ENCODE results near the gene RHNO1. TPM values are rescaled to one million over a fixed set of nuclear protein-coding genes. Genes with fewer than 3 reads are reported as not detected.

RHNO1 gene
- 10 to 100 TPM; 50.3 to 53.8 TPM for total RNA-seq

GRCh38 chr12:2877047-2877952, at the start of gene RHNO1, which contains the start of gene FOXM1:
Gene RHNO1, plus strand, starts transcription at chr12:2877223. Its CDS starts 8,144 bp downstream, at chr12:2885367.
Gene FOXM1, minus strand, starts transcription at chr12:2877174. Its CDS starts 2,696 bp downstream, at chr12:2874478.
- DNase-seq, result peak; percentile 92
- H3K27ac Mint-ChIP-seq, result peak within 1 kb of the TSS; percentile 96
- H3K36me3 Mint-ChIP-seq, result peaks cover 34% of the 10 kb centered on the region
- H3K4me3 Mint-ChIP-seq, result peak within 1 kb of the TSS; percentile 98
- peak; percentile 77 for ATAC-seq (ENCODE audit: low read depth)
- no peaks in the 10 kb centered on the region for H3K27me3 Mint-ChIP-seq
- H3K4me1 Mint-ChIP-seq, result peaks cover 28% of the 10 kb centered on the region
- no peaks in the 10 kb centered on the region for H3K9me3 Mint-ChIP-seq
- POLR2A ChIA-PET, result interaction anchor here (0.8 to 2.3 kb wide), 13 partner anchors 8 to 186 kb away, joined by 3 to 12 read pairs (median 5); partner anchors contain the start of genes FKBP4 and TULP3

GRCh38 chr12:2829275-2829674, 47.7 kb upstream of the RHNO1 start:
- no peaks in the 10 kb centered on the region for H3K9me3 Mint-ChIP-seq
- H3K36me3 Mint-ChIP-seq, result peaks cover 3% of the 10 kb centered on the region
- H3K27ac Mint-ChIP-seq, result no peak overlapping the region
- no peak overlapping the region for H3K4me3 Mint-ChIP-seq
- POLR2A ChIA-PET, result no interaction called here
- ATAC-seq (ENCODE audit: low read depth), result no peak
- H3K4me1 Mint-ChIP-seq, result no peaks in the 10 kb centered on the region
- no peaks in the 10 kb centered on the region for H3K27me3 Mint-ChIP-seq
- no peak for DNase-seq

- Mint-ChIP-seq H3K9me3 (no peaks in the 10 kb centered on the region), H3K27me3 (no peaks in the 10 kb centered on the region), H3K4me3 (no peak overlapping the region), H3K36me3 (peaks cover 3% of the 10 kb centered on the region), H3K27ac (no peak overlapping the region), H3K4me1 (no peaks in the 10 kb centered on the region)
- ATAC-seq (ENCODE audit: low read depth) (no peak), DNase-seq (no peak)
- POLR2A ChIA-PET, result no interaction called here
Measured at GRCh38 chr12:2832550-2833127, 44.4 kb upstream of the RHNO1 start.

- H3K4me3 Mint-ChIP-seq, result no peak overlapping the region
- H3K9me3 Mint-ChIP-seq, result no peaks in the 10 kb centered on the region
- DNase-seq, result no peak
- no peak for ATAC-seq (ENCODE audit: low read depth)
- POLR2A ChIA-PET, result no interaction called here
- no peak overlapping the region for H3K27ac Mint-ChIP-seq
- H3K4me1 Mint-ChIP-seq, result no peaks in the 10 kb centered on the region
- H3K27me3 Mint-ChIP-seq, result no peaks in the 10 kb centered on the region
- H3K36me3 Mint-ChIP-seq, result peaks cover 3% of the 10 kb centered on the region
Measured at GRCh38 chr12:2833327-2833726, 43.7 kb upstream of the RHNO1 start.

GRCh38 chr12:2833810-2834209, 43.2 kb upstream of the RHNO1 start:
- H3K4me1 Mint-ChIP-seq, result no peaks in the 10 kb centered on the region
- peaks cover 3% of the 10 kb centered on the region for H3K36me3 Mint-ChIP-seq
- no peak for DNase-seq
- H3K4me3 Mint-ChIP-seq, result no peak overlapping the region
- no peak overlapping the region for H3K27ac Mint-ChIP-seq
- no peaks in the 10 kb centered on the region for H3K27me3 Mint-ChIP-seq
- no peak for ATAC-seq (ENCODE audit: low read depth)
- POLR2A ChIA-PET, result no interaction called here
- no peaks in the 10 kb centered on the region for H3K9me3 Mint-ChIP-seq

- Mint-ChIP-seq H3K27ac (no peak within 1 kb of the TSS), H3K27me3 (no peaks in the 10 kb centered on the region), H3K4me3 (no peak within 1 kb of the TSS), H3K4me1 (peaks cover 2% of the 10 kb centered on the region), H3K9me3 (no peaks in the 10 kb centered on the region), H3K36me3 (peaks cover 8% of the 10 kb centered on the region)
- DNase-seq (no peak), ATAC-seq (ENCODE audit: low read depth) (no peak)
- POLR2A ChIA-PET, result no interaction called here
Measured at GRCh38 chr12:2834581-2835491, 42.2 kb upstream of the RHNO1 start, which contains the start of gene NRIP2. Gene NRIP2, minus strand, starts transcription at chr12:2835035. Its CDS starts 52 bp downstream, at chr12:2834983.

GRCh38 chr12:2835691-2836403, 41.2 kb upstream of the RHNO1 start:
- Mint-ChIP-seq H3K27ac (no peak overlapping the region), H3K27me3 (no peaks in the 10 kb centered on the region), H3K9me3 (no peaks in the 10 kb centered on the region), H3K4me1 (peaks cover 2% of the 10 kb centered on the region), H3K4me3 (no peak overlapping the region), H3K36me3 (peaks cover 8% of the 10 kb centered on the region)
- no peak for DNase-seq
- no peak for ATAC-seq (ENCODE audit: low read depth)
- POLR2A ChIA-PET, result no interaction called here

- no peaks in the 10 kb centered on the region for H3K27me3 Mint-ChIP-seq
- DNase-seq (no peak), ATAC-seq (ENCODE audit: low read depth) (no peak)
- POLR2A ChIA-PET, result no interaction called here
- H3K27ac Mint-ChIP-seq, result no peak overlapping the region
- no peaks in the 10 kb centered on the region for H3K9me3 Mint-ChIP-seq
- H3K36me3 Mint-ChIP-seq, result peaks cover 8% of the 10 kb centered on the region
- H3K4me3 Mint-ChIP-seq, result no peak overlapping the region
- H3K4me1 Mint-ChIP-seq, result peaks cover 2% of the 10 kb centered on the region
Measured at GRCh38 chr12:2836574-2836973, 40.4 kb upstream of the RHNO1 start.

- DNase-seq (no peak), ATAC-seq (ENCODE audit: low read depth) (no peak)
- POLR2A ChIA-PET, result no interaction called here
- no peaks in the 10 kb centered on the region for H3K9me3 Mint-ChIP-seq
- H3K36me3 Mint-ChIP-seq, result peaks cover 10% of the 10 kb centered on the region
- no peak overlapping the region for H3K4me3 Mint-ChIP-seq
- no peak overlapping the region for H3K27ac Mint-ChIP-seq
- peaks cover 2% of the 10 kb centered on the region for H3K4me1 Mint-ChIP-seq
- no peaks in the 10 kb centered on the region for H3K27me3 Mint-ChIP-seq
Measured at GRCh38 chr12:2841056-2841650, 35.9 kb upstream of the RHNO1 start.

GRCh38 chr12:2842948-2843347, 34.1 kb upstream of the RHNO1 start:
- no peak overlapping the region for H3K4me3 Mint-ChIP-seq
- DNase-seq, result no peak
- H3K27me3 Mint-ChIP-seq, result no peaks in the 10 kb centered on the region
- H3K27ac Mint-ChIP-seq, result no peak overlapping the region
- H3K9me3 Mint-ChIP-seq, result no peaks in the 10 kb centered on the region
- peaks cover 6% of the 10 kb centered on the region for H3K36me3 Mint-ChIP-seq
- peaks cover 2% of the 10 kb centered on the region for H3K4me1 Mint-ChIP-seq
- ATAC-seq (ENCODE audit: low read depth), result no peak
- POLR2A ChIA-PET, result no interaction called here

- H3K27ac Mint-ChIP-seq, result no peak overlapping the region
Measured at GRCh38 chr12:2844786-2845185, 32.2 kb upstream of the RHNO1 start.

GRCh38 chr12:2845280-2845679, 31.7 kb upstream of the RHNO1 start:
- ATAC-seq (ENCODE audit: low read depth) (no peak), DNase-seq (no peak)
- Mint-ChIP-seq H3K4me1 (no peaks in the 10 kb centered on the region), H3K27me3 (no peaks in the 10 kb centered on the region), H3K36me3 (peaks cover 2% of the 10 kb centered on the region), H3K9me3 (no peaks in the 10 kb centered on the region), H3K27ac (no peak overlapping the region), H3K4me3 (no peak overlapping the region)
- POLR2A ChIA-PET, result no interaction called here

More at GRCh38 chr12:2844786-2845185, 32.2 kb upstream of the RHNO1 start:
- peaks cover 2% of the 10 kb centered on the region for H3K36me3 Mint-ChIP-seq
- H3K27me3 Mint-ChIP-seq, result no peaks in the 10 kb centered on the region
- no peak for ATAC-seq (ENCODE audit: low read depth)
- no peaks in the 10 kb centered on the region for H3K9me3 Mint-ChIP-seq
- no peak overlapping the region for H3K4me3 Mint-ChIP-seq
- no peaks in the 10 kb centered on the region for H3K4me1 Mint-ChIP-seq
- POLR2A ChIA-PET, result no interaction called here
- DNase-seq, result no peak
